Measurements from ENCODE around the gene GALT.

GRCh38 chr9:34662526-34663302 is 16.2 kb downstream of the GALT start, which contains the start of gene CCL27:
- TF ChIP-seq POLR2A (IDR thresholded peaks at IDR 0.05) = no peak
- TF ChIP-seq, protein P1, sequence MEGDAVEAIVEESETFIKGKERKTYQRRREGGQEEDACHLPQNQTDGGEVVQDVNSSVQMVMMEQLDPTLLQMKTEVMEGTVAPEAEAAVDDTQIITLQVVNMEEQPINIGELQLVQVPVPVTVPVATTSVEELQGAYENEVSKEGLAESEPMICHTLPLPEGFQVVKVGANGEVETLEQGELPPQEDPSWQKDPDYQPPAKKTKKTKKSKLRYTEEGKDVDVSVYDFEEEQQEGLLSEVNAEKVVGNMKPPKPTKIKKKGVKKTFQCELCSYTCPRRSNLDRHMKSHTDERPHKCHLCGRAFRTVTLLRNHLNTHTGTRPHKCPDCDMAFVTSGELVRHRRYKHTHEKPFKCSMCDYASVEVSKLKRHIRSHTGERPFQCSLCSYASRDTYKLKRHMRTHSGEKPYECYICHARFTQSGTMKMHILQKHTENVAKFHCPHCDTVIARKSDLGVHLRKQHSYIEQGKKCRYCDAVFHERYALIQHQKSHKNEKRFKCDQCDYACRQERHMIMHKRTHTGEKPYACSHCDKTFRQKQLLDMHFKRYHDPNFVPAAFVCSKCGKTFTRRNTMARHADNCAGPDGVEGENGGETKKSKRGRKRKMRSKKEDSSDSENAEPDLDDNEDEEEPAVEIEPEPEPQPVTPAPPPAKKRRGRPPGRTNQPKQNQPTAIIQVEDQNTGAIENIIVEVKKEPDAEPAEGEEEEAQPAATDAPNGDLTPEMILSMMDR (IDR thresholded peaks at IDR 0.05) = no peak
